GM12878 (cell line): ENCODE results near the gene SYNDIG1. TPM values are rescaled to one million over a fixed set of nuclear protein-coding genes. Genes with fewer than 3 reads are reported as not detected.

Source experiments
- ATAC-seq: fragments of 200-7000 bp; cut with Tn5 transposase; 3 replicates; pipeline ENCODE4 v1.9.1; 2020; ENCODE audit warnings: mild to moderate bottlenecking, moderate library complexity
- BruUV-seq: library from RNA; stranded (reverse); fragments of 400-500 nt; replicated peaks from 2 replicates; lab custom pipeline; 2021; lab: Mats Ljungman, UMichigan
- CTCF ChIA-PET: fragments of 300-600 bp; sonication (Branson Sonifier 250); formaldehyde crosslinking; extraction: SDS; loops from one replicate; lab custom pipeline; 2021; ENCODE audit warnings: inconsistent platforms; lab: Yijun Ruan, JAX
- POLR2A ChIA-PET: fragments of 350-600 bp; formaldehyde crosslinking; extraction: SDS; loops from one replicate; lab custom pipeline; 2021; ENCODE audit warnings: inconsistent platforms; lab: Charles Lee
- RAD21 ChIA-PET: fragments of 300-600 bp; sonication (Branson Sonifier 250); formaldehyde crosslinking; loops from one replicate; lab custom pipeline; 2023; ENCODE audit warnings: antibody characterized with exemption; ENCODE audit not compliant: unreplicated experiment; lab: Charles Lee
- SMC1A ChIA-PET: fragments of 300-600 bp; sonication (Branson Sonifier 250); formaldehyde crosslinking; loops from one replicate; lab custom pipeline; 2023; ENCODE audit not compliant: unreplicated experiment, uncharacterized antibody; lab: Charles Lee
- DNase-seq: peaks from one replicate; pipeline ENCODE4 v3.0.0-alpha.2; 2011; ENCODE audit warnings: low read depth, low spot score
- FAIRE-seq: peaks from 3 replicates; lab custom pipeline; 2011; peaks lifted over from hg19 to GRCh38; lab: Jason Lieb, UNC
- H2AFZ ChIP-seq: 2 replicates; pipeline ENCODE4 v1.6.0; 2011; ENCODE audit warnings: low read depth, low read length, control low read depth; ENCODE audit not compliant: control insufficient read depth
- H3K27ac ChIP-seq: 2 replicates; pipeline ENCODE4 v1.5.1; 2011; ENCODE audit warnings: control low read depth; ENCODE audit not compliant: control insufficient read depth, insufficient read depth
- H3K27me3 ChIP-seq, 2 experiments: replicated peaks in 1 of 2; 2 replicates each; pipeline versions ENCODE4 v1.6.0 to v1.6.1; 2011; ENCODE audit warnings: low read length in 1 of 2; ENCODE audit not compliant: control insufficient read depth in 2 of 2, insufficient read depth in 2 of 2
- H3K36me3 ChIP-seq, 2 experiments: 2 replicates each; pipeline ENCODE4 v1.5.1; 2011; ENCODE audit warnings: low read length in 1 of 2; ENCODE audit not compliant: control insufficient read depth in 2 of 2, insufficient read depth in 2 of 2
- H3K4me1 ChIP-seq: 2 replicates; pipeline ENCODE4 v1.6.1; 2011; ENCODE audit warnings: mild to moderate bottlenecking, low read length, moderate library complexity, mixed read lengths; ENCODE audit not compliant: control insufficient read depth, insufficient read depth
- H3K4me2 ChIP-seq: 2 replicates; pipeline ENCODE4 v1.6.0; 2011; ENCODE audit warnings: control low read depth; ENCODE audit not compliant: control insufficient read depth, insufficient read depth
- H3K4me3 ChIP-seq: fragments of 200-600 bp; sonication (generic); 2 replicates; pipeline ENCODE4 v1.5.1; 2016
- H3K79me2 ChIP-seq: 2 replicates; pipeline ENCODE4 v1.6.0; 2011; ENCODE audit warnings: low read length; ENCODE audit not compliant: control insufficient read depth, insufficient read depth
- H3K9ac ChIP-seq: 2 replicates; pipeline ENCODE4 v1.8.0; 2011; ENCODE audit warnings: low read length, control low read depth, mixed read lengths; ENCODE audit not compliant: control insufficient read depth, insufficient read depth
- H3K9me3 ChIP-seq: replicated peaks from 3 replicates; pipeline ENCODE4 v1.5.1; 2011; ENCODE audit warnings: mild to moderate bottlenecking, low read length; ENCODE audit not compliant: control insufficient read depth, insufficient read depth
- H4K20me1 ChIP-seq: 2 replicates; pipeline ENCODE4 v1.6.0; 2011; ENCODE audit not compliant: control insufficient read depth, insufficient read depth
- ATF3 ChIP-seq: IDR thresholded peaks from 2 replicates; pipeline ENCODE4 v1.6.1; 2011; ENCODE audit warnings: low read depth, mild to moderate bottlenecking, low read length, moderate library complexity, borderline replicate concordance; ENCODE audit errors: extremely low read depth
- CHD2 ChIP-seq: IDR thresholded peaks from 2 replicates; pipeline ENCODE4 v1.6.1; 2011; ENCODE audit warnings: low read depth, low read length, improper control_type of control experiment, borderline replicate concordance
- CREM ChIP-seq: IDR thresholded peaks from 2 replicates; pipeline ENCODE4 v1.6.1; 2014; ENCODE audit warnings: antibody characterized with exemption, low read depth
- EGR1 ChIP-seq, 2 experiments: IDR thresholded peaks; 1 replicate in 1 of 2; 2 replicates in 1 of 2; pipeline ENCODE4 v1.6.1; 2011 to 2012; ENCODE audit warnings: low read depth in 2 of 2, low read length in 2 of 2, borderline replicate concordance in 1 of 2, mild to moderate bottlenecking in 1 of 2, moderate library complexity in 1 of 2
- ELK1 ChIP-seq: IDR thresholded peaks from 2 replicates; pipeline ENCODE4 v1.6.1; 2012; ENCODE audit warnings: low read depth, low read length, improper control_type of control experiment
- NBN ChIP-seq: fragments of 450-650 bp; IDR thresholded peaks from 2 replicates; pipeline ENCODE4 v1.6.1; 2016
- NR2C1 ChIP-seq: fragments of 450-650 bp; IDR thresholded peaks from 2 replicates; pipeline ENCODE4 v1.6.1; 2017; ENCODE audit warnings: antibody characterized with exemption, mild to moderate bottlenecking, moderate library complexity
- SP1 ChIP-seq: IDR thresholded peaks from one replicate; pipeline ENCODE4 v1.6.1; 2011; ENCODE audit warnings: low read depth, low read length
- SREBF1 ChIP-seq: IDR thresholded peaks from 2 replicates; pipeline ENCODE4 v1.6.1; 2012; ENCODE audit warnings: mild to moderate bottlenecking, low read length
- SUZ12 ChIP-seq: fragments of 200-600 bp; sonication (generic); IDR thresholded peaks from one replicate; pipeline ENCODE4 v1.6.1; 2018; ENCODE audit warnings: antibody characterized with exemption, mild to moderate bottlenecking; ENCODE audit not compliant: unreplicated experiment
- TARDBP ChIP-seq: IDR thresholded peaks from 2 replicates; pipeline ENCODE4 v1.6.1; 2016; ENCODE audit warnings: borderline replicate concordance
- TCF3 ChIP-seq: IDR thresholded peaks from 2 replicates; pipeline ENCODE4 v1.6.1; 2012; ENCODE audit warnings: low read depth, mild to moderate bottlenecking, low read length, borderline replicate concordance; ENCODE audit not compliant: insufficient read depth
- ZSCAN29 ChIP-seq: fragments of 450-650 bp; IDR thresholded peaks from 2 replicates; pipeline ENCODE4 v1.6.1; 2017; ENCODE audit warnings: mild to moderate bottlenecking, moderate library complexity
- WGBS: methylation state at CpG from one replicate; pipeline ENCODE4 v1.1.6; 2016; ENCODE audit warnings: low lambda C conversion rate; ENCODE audit not compliant: insufficient replicate concordance, insufficient coverage; ENCODE audit errors: missing lambda C conversion rate; 5-methylcytosine and 5-hydroxymethylcytosine counted together
- in situ Hi-C: fragments of 300-500 bp; cut with MboI; formaldehyde crosslinking; loops from 9 replicates; pipeline ENCODE4 v1.14.3; 2018; ENCODE audit warnings: mixed read lengths
- intact Hi-C: fragments of 100-400 bp; cut with micrococcal nuclease; formaldehyde crosslinking; loops from one replicate; pipeline ENCODE4 v1.14.2; 2022; ENCODE audit not compliant: unreplicated experiment
- polyA plus RNA-seq, 11 experiments: library from polyadenylated mRNA; depleted of rRNA in 4 of 11; unstranded in 6 of 11; stranded (reverse) in 5 of 11; fragments of >200 nt; fragmentation: Nextera tagmentation in 4 of 11; fragmentation: Illumina TruSeq in 1 of 11; extraction: Ambion mirVana in 4 of 11; extraction: Trizol in 1 of 11; gene quantifications; 1 replicate in 1 of 11; 2 replicates in 10 of 11; pipeline versions ENCODE4 v1.2.1 to v1.2.3, GENCODE V29; 2011 to 2016; ENCODE audit warnings: inconsistent platforms in 2 of 11, missing spikeins in 2 of 11, low read depth in 1 of 11
- total RNA-seq, 4 experiments: library from RNA; depleted of rRNA in 3 of 4; stranded (reverse); fragments of >200 nt in 3 of 4; fragmentation: Illumina TruSeq in 1 of 4; extraction: Trizol in 1 of 4; gene quantifications; 2 replicates each; pipeline versions ENCODE4 v1.2.1 to v1.2.3, GENCODE V29; 2013 to 2021

SYNDIG1 gene
- total and polyA plus RNA-seq, 10 of the 15 experiments (the other 5 are each of a cell fraction or from before 2014, with no cell fraction given) = not detected

GRCh38 chr20:24531631-24532419, 62.4 kb downstream of the SYNDIG1 start:
- Histone ChIP-seq H3K4me1 (no peaks in the 10 kb centered on the region), H2AFZ (no peak overlapping the region), H3K9ac (no peak overlapping the region), H4K20me1 (no peaks in the 10 kb centered on the region), H3K27me3 (no peaks in the 10 kb centered on the region; a peak in 1 of 4 replicates), H3K36me3 (no peaks in the 10 kb centered on the region), H3K4me2 (no peak overlapping the region), H3K9me3 (no peaks in the 10 kb centered on the region; the same call in 2 of the 3 replicates), H3K4me3 (no peak overlapping the region), H3K79me2 (no peaks in the 10 kb centered on the region), H3K27ac (no peak overlapping the region)
- ChIA-PET CTCF (no interaction called here), POLR2A (no interaction called here), RAD21 (no interaction called here), SMC1A (no interaction called here)
- no TSS peak for BruUV-seq
- TF ChIP-seq ZSCAN29 (no peak), TARDBP (no peak), CREM (no peak), ATF3 (no peak), TCF3 (no peak), SP1 (no peak), ELK1 (no peak), NBN (no peak), EGR1 (IDR thresholded peaks at IDR 0.05; ENCODE audit: borderline replicate concordance in 1 of 2, low read depth in 2 of 2, low read length in 2 of 2) (no peak), NR2C1 (no peak), SREBF1 (no peak), SUZ12 (no peak), CHD2 (no peak)
- intact Hi-C loops (no loop called here), in situ Hi-C loops (no loop called here)
- DNase-seq (no peak), ATAC-seq (no peak), FAIRE-seq (no peak)
- WGBS = 25% methylated on average over 6 of the region's 6 CpGs
